Suprapubic skin (tissue), 4 donors: ENCODE data around the gene DDX47. TPM values are rescaled to one million over a fixed set of nuclear protein-coding genes. Genes with fewer than 3 reads are reported as not detected.

Experiments
- DNase-seq, 2 donors: peaks; one replicate each; pipeline ENCODE4 v3.0.0-alpha.2; 2019; ENCODE audit warnings: low spot score in 2 of 2
- H3K27ac ChIP-seq: fragments of 200-600 bp; sonication (generic); one replicate; pipeline ENCODE4 v1.5.1; 2019
- H3K27me3 ChIP-seq: fragments of 200-600 bp; sonication (generic); one replicate; pipeline ENCODE4 v1.5.1; 2019
- H3K36me3 ChIP-seq: fragments of 200-600 bp; sonication (generic); one replicate; pipeline ENCODE4 v1.5.1; 2019
- H3K4me1 ChIP-seq: fragments of 200-600 bp; sonication (generic); one replicate; pipeline ENCODE4 v1.5.1; 2019
- H3K4me3 ChIP-seq: fragments of 200-600 bp; sonication (generic); one replicate; pipeline ENCODE4 v1.5.1; 2019; ENCODE audit warnings: mild to moderate bottlenecking
- H3K9me3 ChIP-seq: fragments of 200-600 bp; sonication (generic); one replicate; pipeline ENCODE4 v1.5.1; 2019
- EP300 ChIP-seq: sonication (generic); formaldehyde crosslinking; IDR thresholded peaks from one replicate; pipeline ENCODE4 v1.6.1; 2017; ENCODE audit warnings: antibody characterized with exemption
- POLR2A ChIP-seq, 2 donors: fragments of 450-650 bp; IDR thresholded peaks; one replicate each; pipeline ENCODE4 v1.6.1; 2017; ENCODE audit warnings: antibody characterized with exemption in 2 of 2, mild to moderate bottlenecking in 2 of 2, moderate library complexity in 2 of 2
- POLR2AphosphoS5 ChIP-seq, 3 donors: sonication (generic); formaldehyde crosslinking; IDR thresholded peaks; one replicate each; pipeline ENCODE4 v1.6.1; 2017; ENCODE audit warnings: antibody characterized with exemption in 3 of 3
- WGBS: methylation state at CpG from one replicate; pipeline ENCODE4 v1.1.5; 2018; 5-methylcytosine and 5-hydroxymethylcytosine counted together
- total RNA-seq, 4 donors: library from RNA; depleted of rRNA; stranded (reverse); fragments of >200 nt; gene quantifications; one replicate each; pipeline ENCODE4 v1.1.0, GENCODE V29; 2016
- TF ChIP-seq, protein P1 (sequence below), 2 donors: fragments of 200-600 bp in 1 of 2; fragments of 450-650 bp in 1 of 2; sonication (generic) in 1 of 2; IDR thresholded peaks; one replicate each; pipeline ENCODE4 v1.5.1; 2016 to 2019; ENCODE audit warnings: antibody characterized with exemption in 2 of 2, mild to moderate bottlenecking in 1 of 2, moderate library complexity in 1 of 2

Gene DDX47
- 10 to 100 TPM; 64.1 to 76.4 (median 66.9) TPM for total RNA-seq

DNA sequence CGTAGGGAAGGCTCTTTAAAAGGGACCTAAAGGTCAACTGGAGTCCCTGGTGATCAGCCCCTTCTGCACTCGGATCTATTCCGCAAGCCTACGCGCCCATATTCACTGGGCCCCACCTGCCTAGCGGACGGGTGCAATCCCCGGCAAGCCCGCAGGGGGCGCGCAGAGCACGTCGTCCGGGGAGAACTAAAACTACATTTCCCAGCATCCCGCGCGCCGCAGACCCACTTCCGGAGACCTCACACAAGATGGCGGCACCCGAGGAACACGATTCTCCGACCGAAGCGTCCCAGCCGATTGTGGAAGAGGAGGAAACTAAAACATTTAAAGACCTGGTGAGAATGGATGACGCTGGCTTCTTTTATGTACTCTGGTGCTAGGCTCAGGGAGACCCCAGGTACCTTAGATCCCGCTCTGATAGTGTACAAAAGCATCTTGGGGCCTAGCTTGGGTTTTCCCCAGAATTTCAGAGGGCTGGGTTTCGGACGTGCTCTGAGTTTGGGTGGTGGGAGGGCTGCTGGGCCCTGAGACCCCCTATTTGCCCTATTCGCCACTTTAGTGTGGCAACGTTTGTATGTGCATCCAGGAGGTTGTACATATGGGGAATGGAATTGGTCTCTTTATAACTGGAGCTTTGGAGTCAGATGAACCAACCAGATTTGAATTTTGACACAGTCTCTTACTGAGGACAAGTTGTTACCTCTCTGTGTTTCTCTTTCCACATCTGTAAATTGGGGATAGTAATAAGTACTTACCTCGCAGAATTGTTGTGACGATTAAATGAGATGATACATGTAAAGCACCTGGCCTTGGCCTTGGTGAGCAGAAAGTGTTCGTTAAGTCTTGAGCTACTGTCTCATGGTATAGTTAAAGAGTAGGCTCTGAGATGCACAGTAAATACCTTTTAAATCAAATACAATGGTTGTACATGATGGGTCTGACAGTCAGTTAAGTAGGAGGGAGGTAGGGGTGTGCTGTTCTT, at the start of gene DDX47:
Gene DDX47 (plus strand): TSS at position 227 of the 982 bp plus-strand sequence. CDS start 22 bp downstream, at position 249.
- DNase-seq: peak; percentile 98
- Histone ChIP-seq H3K27ac (peak within 1 kb of the TSS; percentile 82), H3K9me3 (no peaks in the 10 kb centered on the region), H3K4me3 (peak within 1 kb of the TSS; percentile 92), H3K36me3 (peaks cover 9% of the 10 kb centered on the region), H3K27me3 (no peaks in the 10 kb centered on the region), H3K4me1 (peaks cover 44% of the 10 kb centered on the region)
- peak in 1 of 2 donors; percentile 56 for TF ChIP-seq POLR2A (IDR thresholded peaks at IDR 0.05)
- TF ChIP-seq, protein P1, sequence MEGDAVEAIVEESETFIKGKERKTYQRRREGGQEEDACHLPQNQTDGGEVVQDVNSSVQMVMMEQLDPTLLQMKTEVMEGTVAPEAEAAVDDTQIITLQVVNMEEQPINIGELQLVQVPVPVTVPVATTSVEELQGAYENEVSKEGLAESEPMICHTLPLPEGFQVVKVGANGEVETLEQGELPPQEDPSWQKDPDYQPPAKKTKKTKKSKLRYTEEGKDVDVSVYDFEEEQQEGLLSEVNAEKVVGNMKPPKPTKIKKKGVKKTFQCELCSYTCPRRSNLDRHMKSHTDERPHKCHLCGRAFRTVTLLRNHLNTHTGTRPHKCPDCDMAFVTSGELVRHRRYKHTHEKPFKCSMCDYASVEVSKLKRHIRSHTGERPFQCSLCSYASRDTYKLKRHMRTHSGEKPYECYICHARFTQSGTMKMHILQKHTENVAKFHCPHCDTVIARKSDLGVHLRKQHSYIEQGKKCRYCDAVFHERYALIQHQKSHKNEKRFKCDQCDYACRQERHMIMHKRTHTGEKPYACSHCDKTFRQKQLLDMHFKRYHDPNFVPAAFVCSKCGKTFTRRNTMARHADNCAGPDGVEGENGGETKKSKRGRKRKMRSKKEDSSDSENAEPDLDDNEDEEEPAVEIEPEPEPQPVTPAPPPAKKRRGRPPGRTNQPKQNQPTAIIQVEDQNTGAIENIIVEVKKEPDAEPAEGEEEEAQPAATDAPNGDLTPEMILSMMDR (IDR thresholded peaks at IDR 0.05): peak; percentile 97 to 98
- TF ChIP-seq POLR2AphosphoS5 (IDR thresholded peaks at IDR 0.05): peak in 1 of 3 donors; percentile 41
- no peak for TF ChIP-seq EP300
- WGBS: 3% methylated on average over 35 of the region's 35 CpGs

DNA sequence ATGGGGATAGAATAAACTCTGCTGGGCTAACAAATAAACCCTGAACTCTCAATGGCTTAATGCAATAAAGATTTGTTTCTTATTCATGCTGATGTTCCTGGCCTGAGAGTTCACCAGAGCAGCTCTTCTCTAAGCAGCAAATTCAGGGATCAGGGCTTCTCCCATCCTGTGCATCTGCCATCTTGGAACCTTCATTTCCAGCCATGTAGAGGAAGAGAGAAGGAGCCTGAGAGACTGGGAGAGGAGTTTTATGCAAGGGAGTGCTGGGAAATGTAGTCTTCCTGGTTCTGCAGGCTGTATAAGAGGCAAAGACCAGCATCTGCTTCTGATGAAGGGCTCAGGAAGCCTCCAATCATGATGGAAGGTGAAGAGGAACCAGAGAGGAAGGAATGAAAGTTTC, 48.3 kb upstream of the DDX47 start:
- Histone ChIP-seq H3K27ac (no peak overlapping the region), H3K4me1 (no peaks in the 10 kb centered on the region), H3K4me3 (no peak overlapping the region), H3K36me3 (no peaks in the 10 kb centered on the region), H3K9me3 (no peaks in the 10 kb centered on the region), H3K27me3 (no peaks in the 10 kb centered on the region)
- TF ChIP-seq POLR2A (IDR thresholded peaks at IDR 0.05): no peak
- TF ChIP-seq, protein P1 (IDR thresholded peaks at IDR 0.05): no peak
- DNase-seq: no peak

DNA sequence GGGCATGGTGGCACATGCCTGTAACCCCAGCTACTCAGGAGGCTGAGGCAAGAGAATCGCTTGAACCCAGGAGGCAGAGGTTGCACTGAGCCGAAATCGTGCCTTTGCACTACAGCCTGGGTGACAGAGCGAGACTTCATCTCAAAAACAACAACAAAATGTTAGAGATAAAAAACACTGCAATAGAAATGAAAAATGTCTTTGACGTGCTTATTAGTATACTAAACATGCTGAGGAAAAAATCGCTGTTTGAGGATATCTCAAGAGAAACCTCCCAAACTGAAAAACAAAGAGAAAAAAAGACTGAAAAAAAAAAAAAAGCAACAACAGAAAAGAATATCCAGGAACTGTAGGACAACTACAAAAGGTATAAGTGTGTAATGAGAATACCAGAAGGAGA, 42.9 kb upstream of the DDX47 start:
- 97% methylated on average over 6 of the region's 6 CpGs for WGBS
- H3K27ac ChIP-seq: no peak overlapping the region
- no peak overlapping the region for H3K4me3 ChIP-seq
- no peak for DNase-seq
- no peaks in the 10 kb centered on the region for H3K9me3 ChIP-seq
- no peaks in the 10 kb centered on the region for H3K4me1 ChIP-seq
- no peaks in the 10 kb centered on the region for H3K27me3 ChIP-seq
- H3K36me3 ChIP-seq: no peaks in the 10 kb centered on the region
- TF ChIP-seq, protein P1 (IDR thresholded peaks at IDR 0.05): no peak
- no peak for TF ChIP-seq POLR2AphosphoS5 (IDR thresholded peaks at IDR 0.05)
- no peak for TF ChIP-seq EP300
- TF ChIP-seq POLR2A (IDR thresholded peaks at IDR 0.05): no peak

DNA sequence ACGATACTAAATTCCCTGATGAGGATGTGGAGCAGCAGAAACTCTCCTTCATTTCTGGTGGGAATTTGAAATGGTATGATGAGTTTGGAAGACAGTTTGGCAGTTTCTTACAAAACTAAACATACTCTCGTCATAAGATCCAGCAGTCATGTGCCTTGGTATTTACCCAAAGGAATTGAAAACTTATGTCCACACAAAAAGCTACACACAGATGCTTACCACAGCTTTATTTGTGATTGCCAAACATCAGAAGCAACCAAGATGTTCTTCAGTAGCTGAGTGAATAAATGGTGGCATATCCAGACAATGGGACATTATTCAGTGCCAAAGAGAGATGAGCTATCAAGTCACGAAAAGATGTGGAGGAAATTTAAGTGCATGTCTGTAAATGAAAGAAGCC, 38.4 kb upstream of the DDX47 start:
- WGBS: 60% methylated on average over 3 of the region's 3 CpGs
- no peak for DNase-seq
- no peak for TF ChIP-seq EP300
- TF ChIP-seq, protein P1 (IDR thresholded peaks at IDR 0.05): no peak
- no peak for TF ChIP-seq POLR2A (IDR thresholded peaks at IDR 0.05)
- no peak for TF ChIP-seq POLR2AphosphoS5 (IDR thresholded peaks at IDR 0.05)

DNA sequence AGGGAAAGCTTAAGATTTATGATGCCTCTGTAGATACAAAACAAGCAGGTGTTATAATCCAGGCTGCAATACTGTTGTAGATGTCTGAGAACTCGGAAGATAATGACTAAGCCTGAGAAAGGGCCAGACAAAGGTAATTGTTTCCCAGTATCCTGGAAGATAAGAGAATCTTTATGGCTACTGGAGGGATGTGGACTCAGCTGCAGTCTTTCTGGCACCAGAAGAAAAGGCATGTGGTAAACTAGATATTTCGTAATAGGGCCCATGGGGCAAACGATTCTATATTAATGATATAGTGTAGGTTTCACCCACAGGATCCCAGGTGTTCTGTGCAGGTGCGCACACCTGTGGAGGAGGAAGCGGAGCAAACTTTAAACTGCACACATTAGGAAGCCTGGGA, 36.9 kb upstream of the DDX47 start:
- WGBS: 46% methylated on average over 5 of the region's 5 CpGs

More for the DNA sequence above, 38.4 kb upstream of the DDX47 start:
- no peak overlapping the region for H3K4me3 ChIP-seq
- H3K27me3 ChIP-seq: no peaks in the 10 kb centered on the region
- no peaks in the 10 kb centered on the region for H3K9me3 ChIP-seq
- no peaks in the 10 kb centered on the region for H3K36me3 ChIP-seq
- no peak overlapping the region for H3K27ac ChIP-seq
- no peaks in the 10 kb centered on the region for H3K4me1 ChIP-seq

More for the DNA sequence above, 36.9 kb upstream of the DDX47 start:
- Histone ChIP-seq H3K4me1 (no peaks in the 10 kb centered on the region), H3K27me3 (no peaks in the 10 kb centered on the region), H3K36me3 (no peaks in the 10 kb centered on the region), H3K9me3 (no peaks in the 10 kb centered on the region), H3K4me3 (no peak overlapping the region), H3K27ac (no peak overlapping the region)
- no peak for DNase-seq
- TF ChIP-seq POLR2A (IDR thresholded peaks at IDR 0.05) (no peak), EP300 (no peak), POLR2AphosphoS5 (IDR thresholded peaks at IDR 0.05) (no peak)
- TF ChIP-seq, protein P1 (IDR thresholded peaks at IDR 0.05): no peak
